ENCODE results near the gene ERI2.
A peak's percentile ranks its signal among the peaks of the same experiment; 100 is the strongest.

The ERI2 gene

GRCh38 chr16:20806168-20807050 lies at the start of gene ERI2, which contains the start of gene REXO5:
Gene ERI2 (minus strand): TSS chr16:20806472. CDS start chr16:20806430, 42 bp downstream.
Gene REXO5 (plus strand): TSS chr16:20806527. CDS start chr16:20806954, 427 bp downstream.
- POLR2A ChIA-PET, result interaction anchor here (0.6 to 3.6 kb wide), 25 partner anchors 9 to 899 kb away, joined by 3 to 14 read pairs (median 4); partner anchors contain the start of genes DCUN1D3, LYRM1 and THUMPD1
- CTCF ChIA-PET, result interaction anchor here (0.6 to 1.3 kb wide), 3 partner anchors 268 to 1042 kb away, joined by 3 to 4 read pairs (median 4); no protein-coding TSS in a partner anchor
- TF ChIP-seq FOXM1 (IDR thresholded peaks at IDR 0.05; ENCODE audit: borderline replicate concordance), result no peak
- no peak for TF ChIP-seq TARDBP (IDR thresholded peaks at IDR 0.05)
- no peak for TF ChIP-seq HDGF (IDR thresholded peaks at IDR 0.05; ENCODE audit: borderline replicate concordance)
- TF ChIP-seq CTBP1 (IDR thresholded peaks at IDR 0.05; ENCODE audit: borderline replicate concordance), result no peak
- TF ChIP-seq SP1 (IDR thresholded peaks at IDR 0.05), result no peak
- no peak for TF ChIP-seq NFRKB (IDR thresholded peaks at IDR 0.05)
- peak; percentile 75 for TF ChIP-seq ELF4 (IDR thresholded peaks at IDR 0.05)
- no peak for TF ChIP-seq SUZ12 (IDR thresholded peaks at IDR 0.05)
- TF ChIP-seq LEF1 (IDR thresholded peaks at IDR 0.05; ENCODE audit: borderline replicate concordance), result no peak
- no peak for TF ChIP-seq FOXK2 (IDR thresholded peaks at IDR 0.05)
- TF ChIP-seq ZNF384 (IDR thresholded peaks at IDR 0.05), result no peak
- peak; percentile 58 for TF ChIP-seq PKNOX1 (IDR thresholded peaks at IDR 0.05)
- TF ChIP-seq BHLHE40 (IDR thresholded peaks at IDR 0.05; ENCODE audit: borderline replicate concordance), result no peak
- TF ChIP-seq ARNT (IDR thresholded peaks at IDR 0.05), result no peak
- no peak for TF ChIP-seq FOXA1 (IDR thresholded peaks at IDR 0.05)
- TF ChIP-seq L3MBTL2 (conservative IDR thresholded peaks at IDR 0.05), result peak; percentile 63
- peak; percentile 91 for DNase-seq (ENCODE audit: extremely low spot score)

- no peak for DNase-seq (ENCODE audit: extremely low spot score)
- ChIA-PET CTCF (interaction anchor here (0.6 kb wide), 1 partner anchor 276 kb away, joined by 4 read pairs; no protein-coding TSS in a partner anchor), POLR2A (no interaction called here)
- TF ChIP-seq FOXA1 (IDR thresholded peaks at IDR 0.05) (no peak), L3MBTL2 (conservative IDR thresholded peaks at IDR 0.05) (no peak), PKNOX1 (IDR thresholded peaks at IDR 0.05) (no peak), LEF1 (IDR thresholded peaks at IDR 0.05; ENCODE audit: borderline replicate concordance) (no peak), CTBP1 (IDR thresholded peaks at IDR 0.05; ENCODE audit: borderline replicate concordance) (no peak), FOXK2 (IDR thresholded peaks at IDR 0.05) (no peak), ARNT (IDR thresholded peaks at IDR 0.05) (no peak), ELF4 (IDR thresholded peaks at IDR 0.05) (no peak), SUZ12 (IDR thresholded peaks at IDR 0.05) (no peak), BHLHE40 (IDR thresholded peaks at IDR 0.05; ENCODE audit: borderline replicate concordance) (no peak), NFRKB (IDR thresholded peaks at IDR 0.05) (no peak), SP1 (IDR thresholded peaks at IDR 0.05) (no peak), FOXM1 (IDR thresholded peaks at IDR 0.05; ENCODE audit: borderline replicate concordance) (no peak), HDGF (IDR thresholded peaks at IDR 0.05; ENCODE audit: borderline replicate concordance) (no peak), ZNF384 (IDR thresholded peaks at IDR 0.05) (no peak), TARDBP (IDR thresholded peaks at IDR 0.05) (no peak)
These were observed 48.7 kb upstream of the ERI2 start for GRCh38 chr16:20854963-20855362.

- TF ChIP-seq SP1 (IDR thresholded peaks at IDR 0.05) (no peak), NFRKB (IDR thresholded peaks at IDR 0.05) (no peak), ARNT (IDR thresholded peaks at IDR 0.05) (no peak), TARDBP (IDR thresholded peaks at IDR 0.05) (no peak), ELF4 (IDR thresholded peaks at IDR 0.05) (no peak), HDGF (IDR thresholded peaks at IDR 0.05; ENCODE audit: borderline replicate concordance) (no peak), FOXK2 (IDR thresholded peaks at IDR 0.05) (no peak), LEF1 (IDR thresholded peaks at IDR 0.05; ENCODE audit: borderline replicate concordance) (no peak), ZNF384 (IDR thresholded peaks at IDR 0.05) (no peak), BHLHE40 (IDR thresholded peaks at IDR 0.05; ENCODE audit: borderline replicate concordance) (no peak), FOXM1 (IDR thresholded peaks at IDR 0.05; ENCODE audit: borderline replicate concordance) (no peak), CTBP1 (IDR thresholded peaks at IDR 0.05; ENCODE audit: borderline replicate concordance) (no peak), FOXA1 (IDR thresholded peaks at IDR 0.05) (no peak), L3MBTL2 (conservative IDR thresholded peaks at IDR 0.05) (no peak), PKNOX1 (IDR thresholded peaks at IDR 0.05) (no peak), SUZ12 (IDR thresholded peaks at IDR 0.05) (no peak)
- CTCF ChIA-PET, result no interaction called here
- no peak for DNase-seq (ENCODE audit: extremely low spot score)
- POLR2A ChIA-PET, result interaction anchor here (1.1 kb wide), 1 partner anchor 46 kb away, joined by 4 read pairs; the partner anchor contains the start of genes DCUN1D3 and LYRM1
These were observed 47.8 kb upstream of the ERI2 start for GRCh38 chr16:20853981-20854620.

- ChIA-PET POLR2A (interaction anchor here (1.1 kb wide), 1 partner anchor 47 kb away, joined by 4 read pairs; the partner anchor contains the start of genes DCUN1D3 and LYRM1), CTCF (no interaction called here)
- TF ChIP-seq NFRKB (IDR thresholded peaks at IDR 0.05) (no peak), PKNOX1 (IDR thresholded peaks at IDR 0.05) (no peak), CTBP1 (IDR thresholded peaks at IDR 0.05; ENCODE audit: borderline replicate concordance) (no peak), SUZ12 (IDR thresholded peaks at IDR 0.05) (no peak), LEF1 (IDR thresholded peaks at IDR 0.05; ENCODE audit: borderline replicate concordance) (no peak), ZNF384 (IDR thresholded peaks at IDR 0.05) (no peak), TARDBP (IDR thresholded peaks at IDR 0.05) (no peak), FOXK2 (IDR thresholded peaks at IDR 0.05) (no peak), L3MBTL2 (conservative IDR thresholded peaks at IDR 0.05) (no peak), HDGF (IDR thresholded peaks at IDR 0.05; ENCODE audit: borderline replicate concordance) (no peak), FOXA1 (IDR thresholded peaks at IDR 0.05) (no peak), ARNT (IDR thresholded peaks at IDR 0.05) (no peak), FOXM1 (IDR thresholded peaks at IDR 0.05; ENCODE audit: borderline replicate concordance) (no peak), BHLHE40 (IDR thresholded peaks at IDR 0.05; ENCODE audit: borderline replicate concordance) (no peak), SP1 (IDR thresholded peaks at IDR 0.05) (no peak), ELF4 (IDR thresholded peaks at IDR 0.05) (no peak)
- no peak for DNase-seq (ENCODE audit: extremely low spot score)
These were observed 46.9 kb upstream of the ERI2 start for GRCh38 chr16:20853143-20853542.

Data from HEK293T (cell line).